ENCODE data around the gene FNDC11. TPM values are rescaled to one million over a fixed set of nuclear protein-coding genes. Genes with fewer than 3 reads are reported as not detected.
"Not testable (repeated sequence)": the region's sequence is repeated elsewhere in the genome, so short reads cannot be mapped to it uniquely, and the experiment has no call there.

The FNDC11 gene
- total RNA-seq, 2 donors from 2014 or later = 0.35 to 0.69 TPM

DNA sequence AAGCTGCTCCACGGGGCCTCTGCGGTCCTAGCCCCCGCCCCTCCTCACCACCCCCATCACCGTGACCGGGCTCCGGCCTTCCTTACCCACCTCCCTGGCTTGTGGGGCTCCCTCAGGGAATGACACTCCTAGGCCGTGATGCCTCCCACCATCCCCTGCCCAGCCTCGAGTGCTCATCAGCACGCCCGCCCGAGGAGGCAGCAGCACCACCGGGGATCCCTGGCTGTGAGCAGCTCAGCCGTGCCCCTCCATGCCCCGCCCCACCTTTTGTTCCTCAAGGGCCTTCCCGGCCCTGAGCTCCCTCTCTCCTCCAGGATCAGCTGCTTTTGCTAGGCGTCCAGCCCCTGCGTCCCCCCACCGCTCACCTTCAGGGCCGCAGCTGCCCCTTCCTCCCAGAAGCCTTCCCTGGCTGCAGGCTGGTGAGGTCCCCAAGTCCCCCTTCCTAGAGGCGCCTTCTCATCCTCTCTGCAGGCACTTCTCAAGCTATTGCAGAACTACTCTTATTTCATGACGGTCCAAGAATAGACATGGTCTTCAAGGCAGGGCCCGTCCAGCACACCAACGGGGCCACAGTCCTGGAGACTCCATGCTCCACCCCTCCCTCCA is 3.0 kb downstream of the FNDC11 start:
- Histone ChIP-seq H3K9me3 (no peaks in the 10 kb centered on the region), H3K27ac (no peak overlapping the region), H3K9ac (ENCODE audit: low read depth in 2 of 2, low read length in 2 of 2) (no peak overlapping the region), H3K4me1 (no peaks in the 10 kb centered on the region), H3K36me3 (no peaks in the 10 kb centered on the region), H3K27me3 (no peaks in the 10 kb centered on the region), H3K4me3 (no peak overlapping the region)
- no peak for DNase-seq
- intact Hi-C loops (cut with DNase I) = no loop called here
- TF ChIP-seq CTCF (IDR thresholded peaks at IDR 0.05) = no peak

- Histone ChIP-seq H3K27me3 (no peaks in the 10 kb centered on the region), H3K27ac (no peak overlapping the region), H3K36me3 (peaks cover 3% of the 10 kb centered on the region), H3K9ac (ENCODE audit: low read depth in 2 of 2, low read length in 2 of 2) (no peak overlapping the region), H3K9me3 (no peaks in the 10 kb centered on the region), H3K4me1 (no peaks in the 10 kb centered on the region), H3K4me3 (no peak overlapping the region)
- intact Hi-C loops (cut with DNase I) = no loop called here
- no peak for DNase-seq
- no peak for TF ChIP-seq CTCF (IDR thresholded peaks at IDR 0.05)
Observed at GRCh38 chr20:63557481-63557891, 3.5 kb downstream of the FNDC11 start.

GRCh38 chr20:63558804-63559484 is 5.0 kb downstream of the FNDC11 start:
- no peak for TF ChIP-seq CTCF (IDR thresholded peaks at IDR 0.05)
- DNase-seq = peak; percentile 63

GRCh38 chr20:63559485-63560332 is 5.8 kb downstream of the FNDC11 start:
- H3K4me3 ChIP-seq; H3K9me3 ChIP-seq; intact Hi-C loops (cut with DNase I); H3K27ac ChIP-seq; H3K36me3 ChIP-seq; H3K27me3 ChIP-seq; H3K9ac ChIP-seq (ENCODE audit: low read depth in 2 of 2, low read length in 2 of 2); H3K4me1 ChIP-seq; DNase-seq: not testable (repeated sequence)

More at GRCh38 chr20:63558804-63559484, 5.0 kb downstream of the FNDC11 start:
- Histone ChIP-seq H3K36me3 (peaks cover 9% of the 10 kb centered on the region), H3K27me3 (no peaks in the 10 kb centered on the region), H3K9me3 (no peaks in the 10 kb centered on the region), H3K4me3 (no peak overlapping the region), H3K27ac (no peak overlapping the region), H3K4me1 (no peaks in the 10 kb centered on the region), H3K9ac (ENCODE audit: low read depth in 2 of 2, low read length in 2 of 2) (no peak overlapping the region)
- intact Hi-C loops (cut with DNase I) = no loop called here

- Histone ChIP-seq H3K9ac (ENCODE audit: low read depth in 2 of 2, low read length in 2 of 2) (no peak overlapping the region), H3K4me3 (no peak overlapping the region), H3K36me3 (peaks cover 9% of the 10 kb centered on the region), H3K27ac (no peak overlapping the region), H3K4me1 (no peaks in the 10 kb centered on the region), H3K27me3 (no peaks in the 10 kb centered on the region), H3K9me3 (no peaks in the 10 kb centered on the region)
- intact Hi-C loops (cut with DNase I) = no loop called here
- TF ChIP-seq CTCF (IDR thresholded peaks at IDR 0.05) = no peak
- no peak for DNase-seq
Observed at GRCh38 chr20:63560333-63560805, 6.4 kb downstream of the FNDC11 start.

All from colonic mucosa (tissue), 4 donors.